ENCODE data around the gene DUSP18. TPM values are rescaled to one million over a fixed set of nuclear protein-coding genes. Genes with fewer than 3 reads are reported as not detected.
A peak's percentile ranks its signal among the peaks of the same experiment; 100 is the strongest.

DUSP18 gene
- polyA plus RNA-seq (2011; rRNA removed) (7.2 and 8.4 TPM in 2 replicates), polyA plus RNA-seq (2017; fragmentation: RNase III; extraction: RNeasy Plus Mini Kit Qiagen cat#74134 plus additional on column Dnase treatment) (3.4 to 3.8 TPM (median 3.7 TPM) in 3 replicates), polyA minus RNA-seq (2011; rRNA and poly(A)+ RNA removed) (16.7 and 20.6 TPM in 2 replicates)
- 7.0 and 7.3 TPM in 2 replicates for polyA plus RNA-seq (2012; cell fraction: cytosol; rRNA removed)
- 5.9 and 6.2 TPM in 2 replicates for polyA plus RNA-seq (2012; cell fraction: nucleus; rRNA removed)

- DNase-seq (ENCODE audit: low read depth in 1 of 2, low spot score in 1 of 2) (peak; percentile 90 to 93), FAIRE-seq (no peak), ATAC-seq (peak; percentile 95 to 97)
- Histone ChIP-seq H3K4me2 (peak within 1 kb of the TSS; percentile 92), H3K27ac (peak within 1 kb of the TSS; percentile 69 to 88), H3K4me1 (peaks cover 6% of the 10 kb centered on the region; the same call in 1 of the 3 replicates), H3K9me3 (no peaks in the 10 kb centered on the region), H3K4me3 (peak within 1 kb of the TSS; percentile 69)
- TF ChIP-seq EHMT2 (IDR thresholded peaks at IDR 0.05; ENCODE audit: low read depth) (no peak), MYC (IDR thresholded peaks at IDR 0.05; ENCODE audit: borderline replicate concordance, low read length) (no peak), JUN (IDR thresholded peaks at IDR 0.05) (peak in 1 of 2 experiments; percentile 60; a peak in 2 of 5 replicates), RARB (CRISPR knock-in tag; IDR thresholded peaks at IDR 0.05) (no peak), PHF8 (IDR thresholded peaks at IDR 0.05; ENCODE audit: borderline replicate concordance, low read depth) (peak; percentile 65; the same call in 1 of the 2 replicates), TP53 (CRISPR knock-in tag; IDR thresholded peaks at IDR 0.05) (0 out of 2 replicates have a peak, but pooled peaks have one; percentile 35), POLR2A (IDR thresholded peaks at IDR 0.05; ENCODE audit: low read length) (peak; percentile 63), ZFP36 (IDR thresholded peaks at IDR 0.05; ENCODE audit: borderline replicate concordance, partially characterized antibody) (no peak), BCL3 (IDR thresholded peaks at IDR 0.05) (peak; percentile 30; the same call in 1 of the 3 replicates), NPAS2 (CRISPR knock-in tag; IDR thresholded peaks at IDR 0.05; ENCODE audit: borderline replicate concordance) (no peak), KDM5A (IDR thresholded peaks at IDR 0.05) (no peak), ZC3H11A (IDR thresholded peaks at IDR 0.05) (no peak), EHF (CRISPR knock-in tag; IDR thresholded peaks at IDR 0.05) (no peak), BHLHE40 (IDR thresholded peaks at IDR 0.05; ENCODE audit: low read depth, low read length) (no peak), RAD21 (conservative IDR thresholded peaks at IDR 0.05 in 1 of 2, IDR thresholded peaks at IDR 0.05 in 1 of 2) (no peak), CTCF (IDR thresholded peaks at IDR 0.05) (no peak), ESRRA (IDR thresholded peaks at IDR 0.05; ENCODE audit: borderline replicate concordance, low read length) (no peak)
- TF ChIP-seq, protein P1, sequence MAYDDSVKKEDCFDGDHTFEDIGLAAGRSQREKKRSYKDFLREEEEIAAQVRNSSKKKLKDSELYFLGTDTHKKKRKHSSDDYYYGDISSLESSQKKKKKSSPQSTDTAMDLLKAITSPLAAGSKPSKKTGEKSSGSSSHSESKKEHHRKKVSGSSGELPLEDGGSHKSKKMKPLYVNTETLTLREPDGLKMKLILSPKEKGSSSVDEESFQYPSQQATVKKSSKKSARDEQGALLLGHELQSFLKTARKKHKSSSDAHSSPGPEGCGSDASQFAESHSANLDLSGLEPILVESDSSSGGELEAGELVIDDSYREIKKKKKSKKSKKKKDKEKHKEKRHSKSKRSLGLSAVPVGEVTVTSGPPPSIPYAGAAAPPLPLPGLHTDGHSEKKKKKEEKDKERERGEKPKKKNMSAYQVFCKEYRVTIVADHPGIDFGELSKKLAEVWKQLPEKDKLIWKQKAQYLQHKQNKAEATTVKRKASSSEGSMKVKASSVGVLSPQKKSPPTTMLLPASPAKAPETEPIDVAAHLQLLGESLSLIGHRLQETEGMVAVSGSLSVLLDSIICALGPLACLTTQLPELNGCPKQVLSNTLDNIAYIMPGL (CRISPR knock-in tag; IDR thresholded peaks at IDR 0.05; ENCODE audit: borderline replicate concordance), result no peak
- TF ChIP-seq, protein P2, sequence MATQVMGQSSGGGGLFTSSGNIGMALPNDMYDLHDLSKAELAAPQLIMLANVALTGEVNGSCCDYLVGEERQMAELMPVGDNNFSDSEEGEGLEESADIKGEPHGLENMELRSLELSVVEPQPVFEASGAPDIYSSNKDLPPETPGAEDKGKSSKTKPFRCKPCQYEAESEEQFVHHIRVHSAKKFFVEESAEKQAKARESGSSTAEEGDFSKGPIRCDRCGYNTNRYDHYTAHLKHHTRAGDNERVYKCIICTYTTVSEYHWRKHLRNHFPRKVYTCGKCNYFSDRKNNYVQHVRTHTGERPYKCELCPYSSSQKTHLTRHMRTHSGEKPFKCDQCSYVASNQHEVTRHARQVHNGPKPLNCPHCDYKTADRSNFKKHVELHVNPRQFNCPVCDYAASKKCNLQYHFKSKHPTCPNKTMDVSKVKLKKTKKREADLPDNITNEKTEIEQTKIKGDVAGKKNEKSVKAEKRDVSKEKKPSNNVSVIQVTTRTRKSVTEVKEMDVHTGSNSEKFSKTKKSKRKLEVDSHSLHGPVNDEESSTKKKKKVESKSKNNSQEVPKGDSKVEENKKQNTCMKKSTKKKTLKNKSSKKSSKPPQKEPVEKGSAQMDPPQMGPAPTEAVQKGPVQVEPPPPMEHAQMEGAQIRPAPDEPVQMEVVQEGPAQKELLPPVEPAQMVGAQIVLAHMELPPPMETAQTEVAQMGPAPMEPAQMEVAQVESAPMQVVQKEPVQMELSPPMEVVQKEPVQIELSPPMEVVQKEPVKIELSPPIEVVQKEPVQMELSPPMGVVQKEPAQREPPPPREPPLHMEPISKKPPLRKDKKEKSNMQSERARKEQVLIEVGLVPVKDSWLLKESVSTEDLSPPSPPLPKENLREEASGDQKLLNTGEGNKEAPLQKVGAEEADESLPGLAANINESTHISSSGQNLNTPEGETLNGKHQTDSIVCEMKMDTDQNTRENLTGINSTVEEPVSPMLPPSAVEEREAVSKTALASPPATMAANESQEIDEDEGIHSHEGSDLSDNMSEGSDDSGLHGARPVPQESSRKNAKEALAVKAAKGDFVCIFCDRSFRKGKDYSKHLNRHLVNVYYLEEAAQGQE (IDR thresholded peaks at IDR 0.05), result no peak
- TF ChIP-seq, protein P3, sequence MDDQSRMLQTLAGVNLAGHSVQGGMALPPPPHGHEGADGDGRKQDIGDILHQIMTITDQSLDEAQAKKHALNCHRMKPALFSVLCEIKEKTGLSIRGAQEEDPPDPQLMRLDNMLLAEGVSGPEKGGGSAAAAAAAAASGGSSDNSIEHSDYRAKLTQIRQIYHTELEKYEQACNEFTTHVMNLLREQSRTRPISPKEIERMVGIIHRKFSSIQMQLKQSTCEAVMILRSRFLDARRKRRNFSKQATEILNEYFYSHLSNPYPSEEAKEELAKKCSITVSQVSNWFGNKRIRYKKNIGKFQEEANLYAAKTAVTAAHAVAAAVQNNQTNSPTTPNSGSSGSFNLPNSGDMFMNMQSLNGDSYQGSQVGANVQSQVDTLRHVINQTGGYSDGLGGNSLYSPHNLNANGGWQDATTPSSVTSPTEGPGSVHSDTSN (IDR thresholded peaks at IDR 0.05), result no peak
- TF ChIP-seq, protein P4, sequence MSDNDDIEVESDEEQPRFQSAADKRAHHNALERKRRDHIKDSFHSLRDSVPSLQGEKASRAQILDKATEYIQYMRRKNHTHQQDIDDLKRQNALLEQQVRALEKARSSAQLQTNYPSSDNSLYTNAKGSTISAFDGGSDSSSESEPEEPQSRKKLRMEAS (IDR thresholded peaks at IDR 0.05), result peak; percentile 64
- POLR2A ChIA-PET, result interaction anchor here (0.9 to 1.0 kb wide), 3 partner anchors 32 to 98 kb away, joined by 3 read pairs; partner anchors contain the start of genes SLC35E4 and TCN2
- CTCF ChIA-PET, result interaction anchor here (0.7 to 2.2 kb wide), 3 partner anchors 12 to 88 kb away, joined by 3 to 12 read pairs (median 3); no protein-coding TSS in a partner anchor
- WGBS (ENCODE audit: missing lambda C conversion rate), result 18% methylated on average over 5 of the region's 77 CpGs
Measured at GRCh38 chr22:30667494-30668385, at the start of gene DUSP18. DUSP18 (minus strand) TSS chr22:30667875; CDS start chr22:30664003, 3,872 bp downstream.

All from A549 (cell line).